Activated naive CD8-positive, alpha-beta T cell treated with anti-CD3 and anti-CD28 coated beads, Interleukin-2, amount 10 ng/mL, durations not matched to agents 7 days and 5 days (primary cell): ENCODE measurements around the gene OTUD7B. TPM values are rescaled to one million over a fixed set of nuclear protein-coding genes. Genes with fewer than 3 reads are reported as not detected.
"Not testable (repeated sequence)": the region's sequence is repeated elsewhere in the genome, so short reads cannot be mapped to it uniquely, and the experiment has no call there.

Experiments used
- ATAC-seq: fragments of 150-1000 bp; cut with Tn5 transposase; one replicate; pipeline ENCODE4 v1.10.0; 2021; ENCODE audit warnings: low read depth, moderate library complexity
- POLR2A ChIA-PET: fragments of 350-600 bp; sonication (Branson Sonifier 250); formaldehyde crosslinking; loops from one replicate; lab custom pipeline; 2021; ENCODE audit warnings: antibody characterized with exemption; lab: Charles Lee
- DNase-seq: peaks from one replicate; pipeline ENCODE4 v3.0.0; 2021
- H3K27ac Mint-ChIP-seq: one replicate; pipeline ENCODE4 v1.8.0; 2022; ENCODE audit warnings: mild to moderate bottlenecking, mixed read lengths
- H3K27me3 Mint-ChIP-seq: one replicate; pipeline ENCODE4 v1.8.0; 2022; ENCODE audit warnings: mild to moderate bottlenecking, moderate library complexity, mixed read lengths
- H3K36me3 Mint-ChIP-seq: one replicate; pipeline ENCODE4 v1.8.0; 2021; ENCODE audit warnings: mild to moderate bottlenecking, mixed read lengths
- H3K4me1 Mint-ChIP-seq: one replicate; pipeline ENCODE4 v1.8.0; 2021; ENCODE audit warnings: mixed read lengths
- H3K4me3 Mint-ChIP-seq: one replicate; pipeline ENCODE4 v1.8.0; 2022; ENCODE audit warnings: mild to moderate bottlenecking, moderate library complexity, mixed read lengths
- H3K9me3 Mint-ChIP-seq: one replicate; pipeline ENCODE4 v1.8.0; 2021; ENCODE audit warnings: mixed read lengths
- total RNA-seq, 2 experiments: library from RNA; stranded (reverse); gene quantifications; one replicate each; pipeline ENCODE4 v1.2.3, GENCODE V29; 2021

OTUD7B gene
- total RNA-seq = 10 to 100 TPM; 12.8 to 13.7 TPM

GRCh38 chr1:150010393-150011115 lies at the start of gene OTUD7B:
TSS of gene OTUD7B (minus strand) at chr1:150010726. CDS start at chr1:149977510, 33,216 bp downstream.
- ATAC-seq (peak; percentile 81), DNase-seq (peak; percentile 85)
- Mint-ChIP-seq H3K4me3 (peak within 1 kb of the TSS; percentile 96), H3K27ac (peak within 1 kb of the TSS; percentile 87), H3K36me3 (peaks cover 5% of the 10 kb centered on the region), H3K9me3 (no peaks in the 10 kb centered on the region), H3K27me3 (peaks cover 2% of the 10 kb centered on the region), H3K4me1 (peaks cover 23% of the 10 kb centered on the region)
- POLR2A ChIA-PET = interaction anchor here (1.1 to 2.6 kb wide), 6 partner anchors 56 to 324 kb away, joined by 3 to 28 read pairs (median 6); partner anchors contain the start of gene SF3B4

DNA sequence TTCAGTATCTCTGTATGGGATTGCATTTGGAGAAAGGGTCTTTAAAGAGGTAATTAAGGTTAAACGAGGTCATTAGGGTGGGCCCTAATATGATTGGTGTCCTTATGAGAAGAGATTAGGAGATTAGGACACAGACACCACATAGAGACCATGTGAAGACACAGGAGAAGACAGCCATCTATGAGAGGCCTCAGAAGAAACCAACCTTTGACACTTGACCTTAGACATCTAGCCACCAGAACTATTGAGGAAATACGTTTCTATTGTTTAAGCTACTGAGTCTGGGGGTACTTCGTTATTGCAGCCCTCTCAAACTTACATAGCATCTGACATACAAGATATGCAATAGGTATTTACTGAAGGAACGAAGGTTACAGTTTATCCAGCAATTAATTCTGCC lies 49.7 kb upstream of the OTUD7B start:
- ATAC-seq (no peak), DNase-seq (no peak)
- no peak overlapping the region for H3K4me3 Mint-ChIP-seq
- POLR2A ChIA-PET = no interaction called here
- peaks cover 4% of the 10 kb centered on the region for H3K4me1 Mint-ChIP-seq
- peaks cover 3% of the 10 kb centered on the region for H3K9me3 Mint-ChIP-seq
- peaks cover 3% of the 10 kb centered on the region for H3K27me3 Mint-ChIP-seq
- H3K36me3 Mint-ChIP-seq = peaks cover 1% of the 10 kb centered on the region
- no peak overlapping the region for H3K27ac Mint-ChIP-seq

- Mint-ChIP-seq H3K36me3 (no peaks in the 10 kb centered on the region), H3K27ac (no peak overlapping the region), H3K4me1 (peaks cover 5% of the 10 kb centered on the region), H3K9me3 (peaks cover 3% of the 10 kb centered on the region), H3K27me3 (peaks cover 9% of the 10 kb centered on the region), H3K4me3 (no peak overlapping the region)
- POLR2A ChIA-PET = no interaction called here
- no peak for ATAC-seq
- DNase-seq = no peak
These were observed 45.9 kb upstream of the OTUD7B start for GRCh38 chr1:150056407-150056806.

GRCh38 chr1:150055507-150055906 lies 45.0 kb upstream of the OTUD7B start:
- POLR2A ChIA-PET, H3K27me3 Mint-ChIP-seq, H3K27ac Mint-ChIP-seq, DNase-seq, H3K4me1 Mint-ChIP-seq, H3K9me3 Mint-ChIP-seq, H3K4me3 Mint-ChIP-seq, ATAC-seq, H3K36me3 Mint-ChIP-seq: not testable (repeated sequence)

- peaks cover 10% of the 10 kb centered on the region for H3K4me1 Mint-ChIP-seq
- peaks cover 3% of the 10 kb centered on the region for H3K9me3 Mint-ChIP-seq
- H3K36me3 Mint-ChIP-seq = no peaks in the 10 kb centered on the region
- H3K4me3 Mint-ChIP-seq = no peak overlapping the region
- H3K27me3 Mint-ChIP-seq = peaks cover 6% of the 10 kb centered on the region
- H3K27ac Mint-ChIP-seq = no peak overlapping the region
- POLR2A ChIA-PET = interaction anchor here (1.4 kb wide), 1 partner anchor 166 kb away, joined by 6 read pairs; a partner anchor contains a TSS
- no peak for ATAC-seq
- DNase-seq = no peak
These were observed 43.4 kb upstream of the OTUD7B start for GRCh38 chr1:150053926-150054325.

- not testable (repeated sequence) for H3K4me3 Mint-ChIP-seq, H3K27me3 Mint-ChIP-seq, H3K9me3 Mint-ChIP-seq, DNase-seq, H3K36me3 Mint-ChIP-seq, H3K27ac Mint-ChIP-seq, ATAC-seq
- peaks cover 10% of the 10 kb centered on the region for H3K4me1 Mint-ChIP-seq
- POLR2A ChIA-PET = interaction anchor here (1.7 kb wide), 1 partner anchor 165 kb away, joined by 27 read pairs; a partner anchor contains a TSS
These were observed 41.4 kb upstream of the OTUD7B start for GRCh38 chr1:150051905-150052412.

GRCh38 chr1:150051089-150051373 lies 40.5 kb upstream of the OTUD7B start:
- ATAC-seq (no peak), DNase-seq (no peak)
- Mint-ChIP-seq H3K27ac (no peak overlapping the region), H3K27me3 (peaks cover 9% of the 10 kb centered on the region), H3K4me3 (no peak overlapping the region), H3K4me1 (peaks cover 10% of the 10 kb centered on the region), H3K36me3 (no peaks in the 10 kb centered on the region), H3K9me3 (peaks cover 3% of the 10 kb centered on the region)
- POLR2A ChIA-PET = interaction anchor here (1.7 kb wide), 1 partner anchor 164 kb away, joined by 27 read pairs; a partner anchor contains a TSS

DNA sequence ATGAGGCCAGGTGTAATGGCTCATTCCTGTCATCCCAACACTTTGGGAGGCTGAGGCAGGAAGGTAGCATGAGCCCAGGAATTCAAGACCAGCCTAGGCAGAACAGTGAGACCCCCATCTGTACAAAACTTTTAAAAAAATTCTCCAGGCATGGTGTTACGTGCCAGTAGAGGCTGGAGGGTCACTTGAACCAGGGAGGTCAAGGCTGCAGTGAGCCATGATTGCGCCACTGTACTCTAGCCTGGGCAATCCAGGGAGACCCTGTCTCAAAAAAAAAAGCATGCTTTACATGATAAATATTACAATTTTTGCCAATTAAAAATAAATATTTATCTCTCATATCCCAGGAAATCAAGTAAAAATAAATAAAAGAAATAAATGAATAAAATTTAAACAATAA lies 39.4 kb upstream of the OTUD7B start:
- Mint-ChIP-seq H3K27ac (no peak overlapping the region), H3K9me3 (no peaks in the 10 kb centered on the region), H3K4me3 (no peak overlapping the region), H3K27me3 (peaks cover 9% of the 10 kb centered on the region), H3K4me1 (peaks cover 10% of the 10 kb centered on the region), H3K36me3 (no peaks in the 10 kb centered on the region)
- POLR2A ChIA-PET = interaction anchor here (1.7 kb wide), 1 partner anchor 162 kb away, joined by 27 read pairs; a partner anchor contains a TSS
- no peak for DNase-seq
- ATAC-seq = no peak

DNA sequence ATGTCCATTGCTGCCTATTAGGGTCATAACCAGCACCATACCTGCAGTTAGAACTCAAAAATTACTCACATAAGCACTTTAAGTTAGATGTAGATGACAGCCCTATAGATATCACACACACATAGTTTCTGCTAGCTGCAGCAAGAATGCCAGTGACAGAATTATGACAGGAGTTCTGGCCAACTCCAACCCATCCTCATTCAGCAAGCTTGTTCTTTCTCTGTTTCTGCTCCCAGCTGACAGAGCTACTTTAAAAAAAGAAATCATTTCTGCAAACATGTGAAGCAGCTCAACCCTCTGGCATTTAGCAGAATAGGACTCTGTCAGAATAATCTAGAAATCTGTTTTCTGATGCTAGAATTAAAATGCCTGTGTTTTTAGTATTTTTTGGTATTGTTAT lies 23.8 kb upstream of the OTUD7B start:
- POLR2A ChIA-PET = no interaction called here
- no peaks in the 10 kb centered on the region for H3K36me3 Mint-ChIP-seq
- H3K9me3 Mint-ChIP-seq = no peaks in the 10 kb centered on the region
- ATAC-seq (no peak), DNase-seq (no peak)
- no peak overlapping the region for H3K4me3 Mint-ChIP-seq
- no peak overlapping the region for H3K27ac Mint-ChIP-seq
- H3K27me3 Mint-ChIP-seq = peaks cover 6% of the 10 kb centered on the region
- no peaks in the 10 kb centered on the region for H3K4me1 Mint-ChIP-seq

- no peak for ATAC-seq
- no peaks in the 10 kb centered on the region for H3K9me3 Mint-ChIP-seq
- H3K36me3 Mint-ChIP-seq = no peaks in the 10 kb centered on the region
- POLR2A ChIA-PET = no interaction called here
- H3K4me1 Mint-ChIP-seq = no peaks in the 10 kb centered on the region
- no peak overlapping the region for H3K27ac Mint-ChIP-seq
- DNase-seq = no peak
- peaks cover 14% of the 10 kb centered on the region for H3K27me3 Mint-ChIP-seq
- H3K4me3 Mint-ChIP-seq = no peak overlapping the region
These were observed 17.8 kb upstream of the OTUD7B start for GRCh38 chr1:150028322-150028721.

GRCh38 chr1:150024156-150024555 lies 13.6 kb upstream of the OTUD7B start:
- no peaks in the 10 kb centered on the region for H3K4me1 Mint-ChIP-seq
- no peak for ATAC-seq
- no peaks in the 10 kb centered on the region for H3K36me3 Mint-ChIP-seq
- H3K27me3 Mint-ChIP-seq = peaks cover 13% of the 10 kb centered on the region
- no peak for DNase-seq
- POLR2A ChIA-PET = no interaction called here
- H3K9me3 Mint-ChIP-seq = no peaks in the 10 kb centered on the region
- no peak overlapping the region for H3K27ac Mint-ChIP-seq
- H3K4me3 Mint-ChIP-seq = no peak overlapping the region

DNA sequence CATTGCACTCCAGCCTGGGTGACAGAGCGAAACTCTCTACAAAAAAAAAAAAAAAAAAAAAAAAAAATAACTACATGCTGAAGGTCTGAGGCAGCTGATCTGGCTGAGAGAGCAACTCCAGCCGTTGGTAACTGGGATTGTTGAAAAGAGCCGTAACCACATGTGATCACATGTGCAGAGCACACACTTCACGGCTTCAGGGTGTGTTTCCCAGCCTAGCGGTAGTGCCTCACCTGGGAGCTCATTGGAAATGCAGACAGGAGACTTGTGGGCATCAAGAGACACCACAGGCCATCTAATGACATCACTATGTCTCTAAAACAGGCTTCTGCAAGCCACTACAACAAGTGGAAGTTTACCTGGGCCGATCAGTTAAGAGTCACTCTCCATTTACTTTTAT lies 11.8 kb upstream of the OTUD7B start:
- no peak for DNase-seq
- ATAC-seq = no peak
- peaks cover 13% of the 10 kb centered on the region for H3K27me3 Mint-ChIP-seq
- H3K4me3 Mint-ChIP-seq = no peak overlapping the region
- H3K9me3 Mint-ChIP-seq = no peaks in the 10 kb centered on the region
- no peaks in the 10 kb centered on the region for H3K36me3 Mint-ChIP-seq
- no peak overlapping the region for H3K27ac Mint-ChIP-seq
- POLR2A ChIA-PET = no interaction called here
- H3K4me1 Mint-ChIP-seq = no peaks in the 10 kb centered on the region

- Mint-ChIP-seq H3K9me3 (no peaks in the 10 kb centered on the region), H3K27me3 (peaks cover 13% of the 10 kb centered on the region), H3K36me3 (no peaks in the 10 kb centered on the region), H3K4me3 (no peak overlapping the region), H3K27ac (no peak overlapping the region), H3K4me1 (no peaks in the 10 kb centered on the region)
- POLR2A ChIA-PET = no interaction called here
- no peak for DNase-seq
- ATAC-seq = no peak
These were observed 10.7 kb upstream of the OTUD7B start for GRCh38 chr1:150021191-150021694.

DNA sequence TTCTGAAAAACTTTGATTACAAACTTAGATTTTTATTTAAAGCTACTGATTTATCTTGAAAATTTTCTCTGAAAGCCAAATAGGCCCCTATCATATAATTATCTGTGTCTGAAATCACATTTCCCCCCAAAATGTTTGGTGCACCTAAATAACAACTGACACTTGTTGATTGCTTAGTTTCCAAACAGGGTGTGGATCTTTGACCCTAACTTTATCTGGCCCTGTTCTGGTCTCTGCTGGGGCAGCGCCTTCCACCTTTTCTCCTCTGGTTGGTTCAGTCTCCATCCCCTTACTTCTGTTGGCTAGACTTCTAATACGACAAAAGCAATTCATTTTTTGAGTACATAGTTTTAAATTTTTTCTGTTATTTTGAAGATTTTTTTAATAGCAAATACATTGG lies 10.2 kb upstream of the OTUD7B start:
- no peaks in the 10 kb centered on the region for H3K36me3 Mint-ChIP-seq
- no peak overlapping the region for H3K27ac Mint-ChIP-seq
- DNase-seq = no peak
- peaks cover 10% of the 10 kb centered on the region for H3K27me3 Mint-ChIP-seq
- ATAC-seq = no peak
- no peaks in the 10 kb centered on the region for H3K4me1 Mint-ChIP-seq
- POLR2A ChIA-PET = interaction anchor here (0.6 kb wide), 1 partner anchor 26 kb away, joined by 3 read pairs; no protein-coding TSS in a partner anchor
- no peaks in the 10 kb centered on the region for H3K9me3 Mint-ChIP-seq
- H3K4me3 Mint-ChIP-seq = no peak overlapping the region
